GM19239 (cell line): ENCODE data around the gene NOL4L.
A peak's percentile ranks its signal among the peaks of the same experiment; 100 is the strongest.

Experiments used
- DNase-seq: peaks from one replicate; pipeline ENCODE4 v3.0.0; 2011; ENCODE audit warnings: low spot score; ENCODE audit not compliant: insufficient read length
- FAIRE-seq: peaks from 2 replicates; lab custom pipeline; 2011; peaks lifted over from hg19 to GRCh38; lab: Jason Lieb, UNC

The NOL4L gene

GRCh38 chr20:32464401-32465091 lies 120.6 kb downstream of the NOL4L start:
- no peak for FAIRE-seq
- no peak for DNase-seq

GRCh38 chr20:32463642-32464400 lies 121.3 kb downstream of the NOL4L start:
- DNase-seq (no peak), FAIRE-seq (no peak)

- FAIRE-seq, result no peak
- DNase-seq, result no peak
These were observed 122.1 kb downstream of the NOL4L start for GRCh38 chr20:32462900-32463641.

GRCh38 chr20:32461836-32462600 lies 123.1 kb downstream of the NOL4L start:
- no peak for DNase-seq
- FAIRE-seq, result no peak

GRCh38 chr20:32460683-32461320 lies 124.3 kb downstream of the NOL4L start:
- DNase-seq, result no peak
- FAIRE-seq, result no peak

GRCh38 chr20:32460231-32460630 lies 124.9 kb downstream of the NOL4L start:
- no peak for DNase-seq

GRCh38 chr20:32458837-32459220 lies 126.3 kb downstream of the NOL4L start:
- no peak for FAIRE-seq

More at GRCh38 chr20:32460231-32460630, 124.9 kb downstream of the NOL4L start:
- no peak for FAIRE-seq

GRCh38 chr20:32458061-32458836 lies 126.9 kb downstream of the NOL4L start:
- DNase-seq (no peak), FAIRE-seq (no peak)

More at GRCh38 chr20:32458837-32459220, 126.3 kb downstream of the NOL4L start:
- no peak for DNase-seq

GRCh38 chr20:32457479-32457986 lies 127.6 kb downstream of the NOL4L start:
- FAIRE-seq (no peak), DNase-seq (no peak)

GRCh38 chr20:32456869-32457478 lies 128.2 kb downstream of the NOL4L start:
- DNase-seq (peak; percentile 76), FAIRE-seq (no peak)

- no peak for DNase-seq
- no peak for FAIRE-seq
These were observed 129.0 kb downstream of the NOL4L start for GRCh38 chr20:32455901-32456701.

- FAIRE-seq (no peak), DNase-seq (no peak)
These were observed 129.8 kb downstream of the NOL4L start for GRCh38 chr20:32455171-32455900.

GRCh38 chr20:32454164-32455145 lies 130.7 kb downstream of the NOL4L start:
- FAIRE-seq (no peak), DNase-seq (no peak)

GRCh38 chr20:32453467-32454163 lies 131.5 kb downstream of the NOL4L start:
- DNase-seq (no peak), FAIRE-seq (no peak)

- no peak for FAIRE-seq
These were observed 132.2 kb downstream of the NOL4L start for GRCh38 chr20:32452776-32453466.

More at GRCh38 chr20:32452776-32453466, 132.2 kb downstream of the NOL4L start:
- DNase-seq, result no peak
